Measurements from ENCODE around the gene TXLNA.

TXLNA gene

DNA sequence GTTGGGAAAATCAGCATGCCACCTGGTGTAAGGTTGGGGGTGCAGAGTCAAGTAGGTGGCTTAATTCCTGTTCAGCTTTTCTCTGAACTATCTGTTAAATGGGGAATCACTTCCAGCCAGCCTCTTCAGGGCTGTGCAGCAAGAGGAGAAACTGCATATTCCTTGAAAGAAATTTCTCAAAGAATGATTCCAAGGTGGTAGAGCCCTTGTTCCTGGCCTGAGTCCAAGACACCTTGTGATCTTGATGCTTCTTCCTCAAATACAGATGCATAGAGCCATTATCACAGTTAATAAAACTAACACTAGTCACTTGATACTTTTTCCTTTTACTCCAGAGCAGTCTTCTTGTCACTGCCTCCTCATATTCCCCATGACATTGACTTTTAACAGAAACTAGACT lies 5.2 kb downstream of the TXLNA start:
- no peak for DNase-seq (ENCODE audit: low read depth)

DNA sequence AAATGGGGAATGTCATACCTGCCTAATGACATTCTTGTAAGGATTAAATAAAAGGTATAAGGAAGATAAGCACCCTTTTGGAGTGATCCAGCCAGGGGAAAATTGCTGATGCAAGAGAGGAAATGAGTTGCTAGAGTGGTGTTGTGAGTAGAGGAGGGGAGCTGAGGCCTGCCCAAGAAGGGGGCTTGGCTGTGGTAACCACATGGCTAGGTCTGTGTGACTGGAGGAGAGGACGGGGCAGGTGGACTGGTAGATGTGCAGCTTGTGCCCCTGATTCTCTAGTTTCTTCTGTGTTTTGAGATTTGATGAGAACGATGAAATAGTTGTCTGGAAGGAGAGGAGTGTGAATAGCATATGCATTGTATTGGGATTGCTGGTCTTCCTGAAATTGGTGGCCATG lies 6.6 kb downstream of the TXLNA start:
- no peak for DNase-seq (ENCODE audit: low read depth)

DNA sequence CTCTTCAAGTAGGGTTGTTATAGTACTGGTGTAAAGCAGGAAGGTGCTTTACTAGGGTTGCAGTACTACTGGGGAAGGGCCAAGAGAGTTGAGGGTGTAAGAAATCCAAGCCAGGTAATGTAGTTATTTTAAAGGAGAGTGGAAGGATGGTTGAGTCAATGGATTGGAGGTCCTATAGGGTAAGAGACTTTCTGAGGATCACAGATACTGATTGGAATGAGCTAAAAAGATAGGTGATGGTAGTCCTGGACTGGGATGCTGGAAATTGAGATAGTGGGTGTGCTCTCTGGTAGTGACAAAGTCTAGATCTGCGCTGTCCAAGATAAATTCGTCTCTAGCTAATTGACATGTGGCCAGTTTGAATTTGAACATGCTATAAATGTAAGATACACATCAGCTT lies 7.0 kb downstream of the TXLNA start:
- DNase-seq (ENCODE audit: low read depth) = no peak

- no peak for DNase-seq (ENCODE audit: low read depth)
Observed at GRCh38 chr1:32187850-32188249, 8.4 kb downstream of the TXLNA start.

GRCh38 chr1:32192220-32192948 lies 12.9 kb downstream of the TXLNA start:
- DNase-seq (ENCODE audit: low read depth) = no peak

GRCh38 chr1:32194984-32195383 lies 15.5 kb downstream of the TXLNA start:
- no peak for DNase-seq (ENCODE audit: low read depth)

DNA sequence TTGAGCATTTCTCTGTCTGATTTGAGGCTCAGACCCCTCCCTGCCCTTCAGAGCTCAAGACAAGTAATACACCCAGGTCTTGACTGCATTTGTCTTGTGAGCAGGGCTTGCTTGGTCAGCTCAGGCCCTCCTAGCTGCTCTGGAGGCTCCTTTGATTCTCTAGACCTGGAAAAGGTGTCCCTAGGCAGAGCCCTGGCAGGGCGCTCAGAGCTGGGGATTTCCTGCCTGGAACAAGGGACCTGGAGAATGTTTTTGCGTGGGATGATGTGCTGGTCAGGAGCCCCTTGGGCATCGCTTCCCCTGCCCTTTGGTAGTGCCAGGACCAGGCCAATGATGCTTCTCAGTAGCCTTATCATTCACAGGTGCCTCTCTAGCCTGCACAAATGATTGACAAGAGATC lies 16.1 kb downstream of the TXLNA start:
- DNase-seq (ENCODE audit: low read depth) = no peak

- no peak for DNase-seq (ENCODE audit: low read depth)
Observed at GRCh38 chr1:32195972-32196823, 16.7 kb downstream of the TXLNA start.

- DNase-seq (ENCODE audit: low read depth) = no peak
Observed at GRCh38 chr1:32197074-32197473, 17.6 kb downstream of the TXLNA start.

- DNase-seq (ENCODE audit: low read depth) = no peak
Observed at GRCh38 chr1:32197837-32198236, 18.4 kb downstream of the TXLNA start.

DNA sequence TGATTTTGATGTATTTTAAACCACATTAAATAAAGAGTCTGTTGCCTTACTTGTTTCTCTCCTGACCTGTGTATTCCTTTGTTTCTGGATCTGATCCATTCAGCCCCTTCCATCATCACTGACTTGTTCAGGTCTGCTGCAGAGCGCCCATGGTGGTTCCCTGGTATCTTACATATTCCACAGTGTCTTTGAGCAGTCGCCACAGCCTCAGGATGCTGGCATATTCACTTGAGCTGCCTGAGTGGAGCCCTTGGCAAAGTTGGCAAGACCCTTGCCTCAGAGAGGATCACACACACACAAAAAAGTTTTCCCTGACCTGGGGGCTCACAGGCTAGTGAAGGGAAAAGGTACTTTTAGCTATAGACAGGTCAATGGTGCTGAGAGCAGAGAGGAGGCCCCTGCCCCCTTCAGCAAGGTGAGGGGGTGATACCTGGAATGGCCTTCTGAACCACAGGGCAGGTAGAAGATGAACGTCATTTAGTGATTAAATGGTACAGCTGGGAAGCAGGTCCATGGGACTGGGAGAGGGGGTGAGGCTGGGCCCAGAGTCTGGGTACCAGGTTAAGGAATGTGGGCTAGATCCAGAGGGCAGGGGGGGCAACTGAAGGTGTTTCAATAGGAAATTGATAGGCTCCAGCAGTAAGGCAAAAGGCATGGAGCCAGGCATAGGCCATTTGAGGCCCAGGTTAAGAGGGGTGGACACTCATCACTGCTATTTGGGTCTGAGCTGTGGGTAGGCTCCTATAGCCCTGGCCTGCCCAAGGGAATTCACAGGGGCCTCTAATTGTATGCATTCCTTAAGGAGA lies 19.0 kb downstream of the TXLNA start:
- no peak for DNase-seq (ENCODE audit: low read depth)

DNA sequence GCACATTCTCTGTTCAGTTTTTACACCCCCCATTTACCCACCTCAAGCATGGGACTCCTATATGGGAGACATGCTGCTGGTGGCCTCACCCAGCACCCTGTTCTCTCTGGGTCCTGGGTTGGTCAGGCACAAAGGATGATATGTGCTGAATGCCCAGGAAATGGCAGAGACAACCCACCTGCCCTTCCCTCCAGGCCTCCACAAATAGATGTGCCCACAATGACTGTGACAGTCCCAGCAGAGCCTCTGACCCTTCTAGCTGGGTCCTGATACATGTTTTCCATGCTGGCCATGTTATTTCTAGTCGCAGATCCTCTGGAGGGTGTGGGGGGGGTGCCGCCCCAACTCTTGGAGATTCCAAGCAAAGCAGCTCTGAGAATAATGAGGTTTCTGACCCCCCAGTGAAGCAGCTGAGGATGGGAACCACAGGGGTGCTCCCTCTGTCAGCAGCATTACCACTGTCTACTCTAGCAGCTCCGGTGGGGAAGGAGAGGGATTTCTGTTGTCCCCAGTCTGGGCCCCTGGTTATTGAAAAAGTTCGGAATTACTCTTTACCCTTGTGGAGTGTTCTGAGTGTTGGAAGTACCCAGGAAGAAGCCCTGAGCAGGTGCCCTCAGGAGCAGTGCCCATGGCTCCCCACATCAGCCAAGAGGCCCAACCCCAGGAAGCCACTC lies 19.7 kb downstream of the TXLNA start:
- no peak for DNase-seq (ENCODE audit: low read depth)

- no peak for DNase-seq (ENCODE audit: low read depth)
Observed at GRCh38 chr1:32199717-32200072, 20.2 kb downstream of the TXLNA start.

DNA sequence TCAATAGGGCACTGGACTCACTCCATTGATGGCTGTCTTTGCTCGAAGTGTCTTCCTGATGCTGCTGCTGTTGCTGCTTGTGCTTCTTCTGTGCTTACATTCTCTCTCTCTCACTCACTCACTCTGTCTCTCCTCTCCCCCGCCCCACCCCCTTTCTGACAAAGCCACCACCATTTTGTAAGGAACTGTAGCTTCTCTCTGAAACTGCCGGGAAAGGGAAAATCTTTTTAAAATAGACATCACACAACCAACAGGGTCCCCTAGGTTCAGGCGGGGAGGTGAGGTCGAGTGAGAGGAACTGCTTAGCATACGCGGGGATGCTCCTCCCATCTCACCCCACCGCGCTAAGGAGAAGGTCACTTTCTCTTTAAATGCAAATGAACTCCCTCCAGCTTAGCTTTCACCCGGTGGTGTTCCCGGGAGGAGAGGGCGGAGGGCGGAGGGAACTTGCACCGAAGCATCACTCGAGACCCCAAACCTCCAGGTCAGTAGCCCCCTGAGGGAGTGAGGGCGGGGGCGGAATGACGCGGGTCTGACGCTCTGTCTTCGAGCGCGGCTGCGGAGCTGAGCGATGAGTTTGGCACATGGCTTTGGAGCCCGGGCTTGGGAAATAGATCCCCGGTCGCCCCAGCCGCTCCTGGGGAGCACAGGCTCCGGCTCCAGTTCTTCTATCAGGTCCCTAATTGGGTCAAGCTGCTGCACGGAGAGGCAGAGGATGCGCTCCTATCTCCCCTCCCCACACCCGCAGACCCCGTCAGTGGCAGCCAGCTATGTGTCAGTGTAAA lies 20.9 kb downstream of the TXLNA start, which contains the start of gene CCDC28B:
Gene CCDC28B, plus strand, starts transcription at position 370 of the 785 bp plus-strand sequence. CDS start 1,341 bp downstream, outside the sequence.
- DNase-seq (ENCODE audit: low read depth) = peak; percentile 21

DNA sequence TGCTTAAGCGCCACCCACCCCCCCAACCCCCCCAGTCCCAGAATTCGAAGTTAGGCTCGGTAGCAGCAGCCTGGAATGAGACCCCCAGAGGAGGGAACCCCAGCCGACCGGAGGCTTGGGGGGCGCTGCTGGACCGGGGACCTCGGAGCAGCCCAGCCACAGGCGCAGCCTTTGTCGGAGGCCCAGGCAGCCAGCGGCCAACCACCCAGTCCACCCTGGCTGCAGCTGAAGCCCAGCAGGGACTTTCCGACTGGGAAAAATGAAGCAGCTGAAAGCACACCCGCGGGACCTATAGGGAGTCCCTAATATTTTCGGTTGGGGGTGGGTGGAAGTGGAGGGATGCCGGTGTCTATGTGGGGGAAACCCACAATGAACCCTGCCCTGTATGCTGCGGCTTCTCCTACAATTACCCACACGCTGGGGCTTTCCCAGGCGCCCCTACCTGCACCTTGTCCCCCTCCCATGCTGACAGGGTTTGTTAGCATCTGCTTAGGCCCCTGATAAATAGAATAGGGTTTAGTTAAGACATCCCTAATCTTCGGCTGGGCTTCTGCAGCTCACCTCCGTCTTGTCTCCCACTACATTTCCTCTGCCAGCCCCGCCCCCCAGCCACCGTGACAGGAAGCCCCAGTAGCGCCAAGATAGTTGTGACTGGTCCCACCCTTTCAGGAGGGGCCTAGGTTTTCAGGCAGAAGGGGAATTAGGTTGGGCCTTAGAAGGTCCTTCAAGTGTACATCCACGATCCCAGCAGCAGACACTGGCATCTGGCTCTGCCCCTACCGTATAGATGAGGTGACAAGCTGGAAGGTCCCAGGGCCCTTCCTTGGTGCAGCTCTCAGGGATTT lies 21.8 kb downstream of the TXLNA start:
- DNase-seq (ENCODE audit: low read depth) = peak; percentile 69

DNA sequence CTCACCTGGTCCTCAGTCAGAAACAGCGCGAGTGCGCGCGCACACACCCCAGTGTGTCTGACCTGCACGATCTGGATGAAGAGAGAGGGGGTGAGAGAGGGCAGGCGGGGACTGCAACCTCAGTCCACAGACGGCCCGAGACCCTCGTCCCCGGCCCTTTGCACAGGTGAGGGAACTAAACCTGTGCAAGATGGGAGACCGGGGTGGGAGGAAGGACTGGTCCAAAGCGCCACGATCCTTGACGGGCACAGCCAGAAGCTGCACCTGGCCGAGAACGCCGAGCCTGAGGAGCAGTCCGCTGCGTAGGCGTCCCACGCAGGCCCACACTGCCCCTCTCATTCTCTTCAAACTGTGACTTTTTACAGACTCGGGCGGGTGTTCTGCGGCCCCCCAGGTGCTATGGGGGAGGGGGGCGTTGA lies 25.5 kb downstream of the TXLNA start:
- no peak for DNase-seq (ENCODE audit: low read depth)

GRCh38 chr1:32205401-32206370 lies 26.2 kb downstream of the TXLNA start, which contains the start of gene IQCC:
IQCC (plus strand) TSS chr1:32205671; CDS start chr1:32205682, 11 bp downstream.
- DNase-seq (ENCODE audit: low read depth) = peak; percentile 71

GRCh38 chr1:32208469-32208868 lies 29.0 kb downstream of the TXLNA start:
- DNase-seq (ENCODE audit: low read depth) = no peak

- DNase-seq (ENCODE audit: low read depth) = no peak
Observed at GRCh38 chr1:32208891-32209328, 29.4 kb downstream of the TXLNA start, which contains the start of gene DCDC2B. DCDC2B (plus strand) TSS chr1:32209089; CDS start chr1:32209094, 5 bp downstream.
